Raji (cell line): ENCODE measurements around the gene DNAH17.

Experiments
- POLR2A ChIP-seq: IDR thresholded peaks from 2 replicates; pipeline ENCODE4 v1.6.1; 2011; ENCODE audit warnings: low read depth, low read length, control low read depth; ENCODE audit not compliant: insufficient read depth

Gene DNAH17

GRCh38 chr17:78409191-78409928, 167.8 kb downstream of the DNAH17 start:
- no peak for TF ChIP-seq POLR2A

GRCh38 chr17:78408476-78409050, 168.6 kb downstream of the DNAH17 start:
- no peak for TF ChIP-seq POLR2A

GRCh38 chr17:78407387-78408000, 169.7 kb downstream of the DNAH17 start:
- TF ChIP-seq POLR2A, result no peak

DNA sequence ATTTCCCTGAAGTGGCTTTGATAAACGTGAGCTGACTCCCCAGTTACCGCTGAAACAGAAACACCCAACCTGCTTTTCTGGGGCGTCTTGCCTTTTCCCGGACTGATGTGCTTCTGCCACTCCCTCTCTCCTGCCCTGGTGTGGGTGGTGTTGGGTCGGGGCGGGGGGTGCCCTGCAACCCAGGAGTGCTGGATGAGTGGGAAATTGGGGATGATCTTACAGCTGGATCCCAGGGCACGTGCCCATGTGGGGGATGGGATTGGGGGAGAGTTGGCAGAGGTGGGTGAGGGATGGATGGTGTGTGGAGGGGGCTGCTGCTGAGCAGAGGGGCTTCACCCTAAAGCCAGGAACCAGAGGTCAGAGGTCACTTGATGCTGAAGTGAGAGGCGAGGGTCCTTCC, 170.3 kb downstream of the DNAH17 start:
- no peak for TF ChIP-seq POLR2A

DNA sequence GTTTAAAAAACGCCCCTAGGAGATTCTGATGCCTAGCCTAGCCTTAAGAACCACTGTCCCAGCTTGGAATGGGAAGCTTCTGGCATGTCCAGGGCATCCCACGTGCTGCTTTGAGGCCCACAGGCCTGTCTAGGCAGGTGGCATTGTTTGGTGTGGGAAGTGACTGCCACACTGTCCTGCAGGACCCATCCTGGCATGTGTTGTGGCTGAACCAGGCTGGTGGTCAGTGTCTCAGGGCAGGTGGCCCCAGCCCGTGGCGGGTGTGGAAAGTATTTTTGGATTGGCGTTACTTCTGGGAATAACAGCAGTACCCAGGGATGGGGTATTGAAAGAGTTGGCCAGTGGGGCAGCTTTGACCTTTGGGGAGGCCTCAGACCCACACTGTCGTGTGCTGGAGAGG, 170.8 kb downstream of the DNAH17 start:
- TF ChIP-seq POLR2A, result no peak

GRCh38 chr17:78403822-78404221, 173.4 kb downstream of the DNAH17 start:
- no peak for TF ChIP-seq POLR2A

DNA sequence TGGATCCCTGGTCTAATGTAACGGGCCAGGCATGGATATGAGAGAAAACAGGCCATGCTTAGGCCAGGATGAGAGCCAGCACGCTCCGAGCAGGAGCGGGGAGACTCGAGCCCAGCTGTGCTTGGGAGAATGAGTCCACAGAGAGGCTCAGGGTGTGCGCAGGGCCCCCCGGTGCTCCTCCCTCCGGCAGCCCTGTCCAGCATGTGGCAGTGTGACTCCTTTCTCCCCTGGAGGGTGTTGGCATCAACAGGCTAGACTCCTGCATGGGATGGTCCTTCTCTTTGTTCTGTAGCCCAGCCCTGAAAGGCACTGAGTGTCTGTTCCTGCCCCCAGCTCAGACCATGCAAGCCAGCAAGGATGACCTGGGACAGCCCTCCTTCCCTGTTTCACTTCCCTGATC, 175.3 kb downstream of the DNAH17 start:
- no peak for TF ChIP-seq POLR2A

DNA sequence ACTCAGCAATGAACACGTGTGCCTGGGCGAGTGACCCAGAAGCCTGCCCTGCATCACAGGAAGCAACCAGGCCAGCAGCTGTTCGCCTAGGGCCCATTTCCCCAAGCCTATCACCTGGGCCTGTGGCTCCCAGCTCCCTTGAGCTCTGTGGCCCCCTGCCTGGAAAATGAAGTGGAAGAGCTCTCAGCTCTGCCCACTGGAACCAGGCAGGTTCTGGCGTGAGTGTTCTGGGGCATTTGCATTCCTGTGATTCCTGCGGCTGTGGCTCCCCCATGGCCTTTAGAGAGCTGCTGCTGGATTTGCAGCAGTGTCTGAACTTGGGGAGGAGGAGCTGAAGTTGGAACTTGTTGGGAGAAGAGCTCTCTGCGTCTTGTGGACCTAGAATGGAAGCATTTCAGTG, 175.9 kb downstream of the DNAH17 start:
- no peak for TF ChIP-seq POLR2A

GRCh38 chr17:78400581-78401240, 176.5 kb downstream of the DNAH17 start:
- no peak for TF ChIP-seq POLR2A

DNA sequence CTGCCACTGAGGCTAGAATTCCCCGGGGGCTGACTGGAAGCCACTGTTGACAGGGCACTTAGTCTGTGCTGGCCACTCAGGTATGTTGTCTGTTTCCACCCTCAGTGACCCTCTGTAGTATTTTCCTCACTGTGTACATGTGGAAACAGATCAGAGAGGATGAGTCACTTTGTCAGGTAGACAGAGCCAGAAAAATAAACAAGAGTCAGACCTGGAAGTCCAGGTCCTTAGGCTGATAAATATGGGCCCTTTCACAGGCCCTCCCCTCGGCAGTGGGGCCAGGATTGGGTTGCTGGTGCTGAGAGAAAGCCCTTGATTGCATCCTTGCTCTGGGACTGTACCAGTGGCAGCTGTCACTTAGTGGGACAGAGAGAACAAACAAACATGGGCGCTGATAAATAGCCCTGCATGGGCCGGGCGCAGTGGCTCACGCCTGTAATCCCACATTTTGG, 177.5 kb downstream of the DNAH17 start:
- TF ChIP-seq POLR2A, result no peak

GRCh38 chr17:78399028-78399692, 178.0 kb downstream of the DNAH17 start:
- TF ChIP-seq POLR2A, result no peak

GRCh38 chr17:78398390-78398789, 178.8 kb downstream of the DNAH17 start:
- TF ChIP-seq POLR2A, result no peak

- no peak for TF ChIP-seq POLR2A
These were observed 179.5 kb downstream of the DNAH17 start for GRCh38 chr17:78397681-78398101.

GRCh38 chr17:78396441-78397337, 180.5 kb downstream of the DNAH17 start:
- TF ChIP-seq POLR2A, result no peak
